Stimulated activated CD4-positive, alpha-beta T cell treated with anti-CD3 and anti-CD28 coated beads, Interleukin-4, amount 100 ng/mL, for 1 hour (primary cell): ENCODE results near the gene OR2D3.
"Not testable (repeated sequence)": the region's sequence is repeated elsewhere in the genome, so short reads cannot be mapped to it uniquely, and the experiment has no call there.

Experiments used
- DNase-seq: peaks from one replicate; pipeline ENCODE4 v3.0.0-alpha.2; 2020

Gene OR2D3

GRCh38 chr11:6920702-6921101 lies at the start of gene OR2D3:
Gene OR2D3, plus strand, starts transcription at chr11:6921002. Its CDS starts 0 bp downstream, at chr11:6921002.
- DNase-seq: no peak

- no peak for DNase-seq
These were observed 49.5 kb upstream of the OR2D3 start for GRCh38 chr11:6871278-6871677.

- no peak for DNase-seq
These were observed 45.0 kb upstream of the OR2D3 start for GRCh38 chr11:6875761-6876160.

- DNase-seq: no peak
These were observed 44.5 kb upstream of the OR2D3 start, which contains the start of gene OR10A4 for GRCh38 chr11:6876325-6876724. Gene OR10A4, plus strand, starts transcription at chr11:6876625. Its CDS starts 23 bp downstream, at chr11:6876648.

- DNase-seq: no peak
These were observed 43.9 kb upstream of the OR2D3 start for GRCh38 chr11:6876914-6877313.

GRCh38 chr11:6882751-6883150 lies 38.1 kb upstream of the OR2D3 start:
- no peak for DNase-seq

GRCh38 chr11:6887711-6888110 lies 33.1 kb upstream of the OR2D3 start:
- DNase-seq: not testable (repeated sequence)

- no peak for DNase-seq
These were observed 32.0 kb upstream of the OR2D3 start for GRCh38 chr11:6888830-6889229.

GRCh38 chr11:6889835-6890234 lies 31.0 kb upstream of the OR2D3 start:
- DNase-seq: no peak

GRCh38 chr11:6892400-6892799 lies 28.4 kb upstream of the OR2D3 start, which contains the start of gene OR2D2:
Gene OR2D2, minus strand, starts transcription at chr11:6892500. Its CDS starts 0 bp downstream, at chr11:6892500.
- DNase-seq: no peak

GRCh38 chr11:6894097-6894496 lies 26.7 kb upstream of the OR2D3 start:
- no peak for DNase-seq

- DNase-seq: no peak
These were observed 25.8 kb upstream of the OR2D3 start for GRCh38 chr11:6895010-6895409.

- no peak for DNase-seq
These were observed 21.9 kb upstream of the OR2D3 start for GRCh38 chr11:6898911-6899310.

- no peak for DNase-seq
These were observed 20.3 kb upstream of the OR2D3 start for GRCh38 chr11:6900327-6900999.

GRCh38 chr11:6904804-6905203 lies 16.0 kb upstream of the OR2D3 start:
- DNase-seq: not testable (repeated sequence)

GRCh38 chr11:6911378-6911777 lies 9.4 kb upstream of the OR2D3 start:
- no peak for DNase-seq

- no peak for DNase-seq
These were observed 8.9 kb upstream of the OR2D3 start for GRCh38 chr11:6911948-6912347.

GRCh38 chr11:6919698-6920097 lies 1.1 kb upstream of the OR2D3 start:
- DNase-seq: no peak

- DNase-seq: no peak
These were observed 4.3 kb downstream of the OR2D3 start for GRCh38 chr11:6925007-6925577.

- no peak for DNase-seq
These were observed 4.9 kb downstream of the OR2D3 start for GRCh38 chr11:6925636-6926207.

- peak; percentile 20 for DNase-seq
These were observed 5.6 kb downstream of the OR2D3 start, which contains the start of gene ZNF215 for GRCh38 chr11:6926208-6927029. Gene ZNF215, plus strand, starts transcription at chr11:6926426. Its CDS starts 5,847 bp downstream, at chr11:6932273.

GRCh38 chr11:6927030-6927617 lies 6.3 kb downstream of the OR2D3 start:
- DNase-seq: no peak

- DNase-seq: no peak
These were observed 8.1 kb downstream of the OR2D3 start for GRCh38 chr11:6928916-6929315.
